HepG2 (cell line): Measurements from ENCODE around the gene RIPOR3. TPM values are rescaled to one million over a fixed set of nuclear protein-coding genes. Genes with fewer than 3 reads are reported as not detected.
A peak's percentile ranks its signal among the peaks of the same experiment; 100 is the strongest.

Experiments
- AFF4 ChIP-seq: sonication (generic); formaldehyde crosslinking; IDR thresholded peaks from 2 replicates; pipeline ENCODE4 v1.4.0; 2020; ENCODE audit warnings: missing genetic modification reagents
- ARNT ChIP-seq: fragments of 450-650 bp; IDR thresholded peaks from 2 replicates; pipeline ENCODE4 v1.6.1; 2017
- ATF7-NPFF ChIP-seq: sonication (generic); formaldehyde crosslinking; IDR thresholded peaks from 2 replicates; pipeline ENCODE4 v1.8.1; 2023; ENCODE audit warnings: mild to moderate bottlenecking, low read depth, missing genetic modification reagents, moderate library complexity
- BRD4 ChIP-seq: sonication (generic); formaldehyde crosslinking; IDR thresholded peaks from 2 replicates; pipeline ENCODE4 v1.4.0; 2020; ENCODE audit warnings: missing genetic modification reagents
- KAT8 ChIP-seq: IDR thresholded peaks from 2 replicates; pipeline ENCODE4 v1.6.1; 2016; ENCODE audit warnings: missing genetic modification reagents, missing compliant biosample characterization
- KDM5A ChIP-seq: fragments of 200-600 bp; sonication (generic); IDR thresholded peaks from 2 replicates; pipeline ENCODE4 v1.7.0; 2018; ENCODE audit warnings: antibody characterized with exemption, mild to moderate bottlenecking, low read length, borderline replicate concordance
- KLF15 ChIP-seq: sonication (generic); formaldehyde crosslinking; IDR thresholded peaks from 2 replicates; pipeline ENCODE4 v1.8.1; 2023; ENCODE audit warnings: borderline replicate concordance, mild to moderate bottlenecking, inconsistent platforms, missing genetic modification reagents, mixed read lengths
- MED1 ChIP-seq: sonication (generic); formaldehyde crosslinking; IDR thresholded peaks from 2 replicates; pipeline ENCODE4 v1.4.0; 2020; ENCODE audit warnings: missing genetic modification reagents
- MTERF4 ChIP-seq: sonication (generic); formaldehyde crosslinking; IDR thresholded peaks from 2 replicates; pipeline ENCODE4 v1.8.0; 2023; ENCODE audit warnings: mild to moderate bottlenecking, missing genetic modification reagents
- MYNN ChIP-seq: sonication (generic); formaldehyde crosslinking; IDR thresholded peaks from 2 replicates; pipeline ENCODE4 v1.4.0; 2020; ENCODE audit warnings: mild to moderate bottlenecking, low read depth, missing genetic modification reagents
- PHF21A ChIP-seq: sonication (generic); formaldehyde crosslinking; IDR thresholded peaks from 2 replicates; pipeline ENCODE4 v1.5.0; 2020; ENCODE audit warnings: mild to moderate bottlenecking, missing genetic modification reagents
- SALL2 ChIP-seq: sonication (generic); formaldehyde crosslinking; IDR thresholded peaks from 2 replicates; pipeline ENCODE4 v1.8.1; 2023; ENCODE audit warnings: mild to moderate bottlenecking, missing genetic modification reagents, inconsistent platforms
- TOPORS ChIP-seq: sonication (generic); formaldehyde crosslinking; IDR thresholded peaks from 2 replicates; pipeline ENCODE4 v1.8.0; 2023; ENCODE audit warnings: mild to moderate bottlenecking, missing genetic modification reagents
- ZNF232 ChIP-seq: sonication (generic); formaldehyde crosslinking; IDR thresholded peaks from 2 replicates; pipeline ENCODE4 v1.4.0; 2020; ENCODE audit warnings: missing genetic modification reagents, borderline replicate concordance
- ZNF276 ChIP-seq: sonication (generic); formaldehyde crosslinking; IDR thresholded peaks from 2 replicates; pipeline ENCODE4 v1.4.0; 2020; ENCODE audit warnings: mild to moderate bottlenecking, low read depth, missing genetic modification reagents
- ZNF329 ChIP-seq: sonication (generic); formaldehyde crosslinking; IDR thresholded peaks from 2 replicates; pipeline ENCODE4 v1.9.0; 2021; ENCODE audit warnings: low read depth, mild to moderate bottlenecking, missing genetic modification reagents
- ZNF331 ChIP-seq: sonication (generic); formaldehyde crosslinking; IDR thresholded peaks from 2 replicates; pipeline ENCODE4 v1.4.0; 2020; ENCODE audit warnings: missing genetic modification reagents
- ZNF350 ChIP-seq: sonication (generic); formaldehyde crosslinking; IDR thresholded peaks from 2 replicates; pipeline ENCODE4 v1.4.0; 2020; ENCODE audit warnings: mild to moderate bottlenecking, low read depth, missing genetic modification reagents, borderline replicate concordance
- ZNF562 ChIP-seq: sonication (generic); formaldehyde crosslinking; IDR thresholded peaks from 2 replicates; pipeline ENCODE4 v1.8.0; 2022; ENCODE audit warnings: missing genetic modification reagents, borderline replicate concordance
- ZNF7 ChIP-seq: IDR thresholded peaks from 2 replicates; pipeline ENCODE4 v1.6.1; 2016; ENCODE audit warnings: missing biosample characterization, missing genetic modification reagents
- ZNF768 ChIP-seq: sonication (generic); formaldehyde crosslinking; IDR thresholded peaks from 2 replicates; pipeline ENCODE4 v1.4.0; 2020; ENCODE audit warnings: missing genetic modification reagents
- ZNF776 ChIP-seq: sonication (generic); formaldehyde crosslinking; IDR thresholded peaks from 2 replicates; pipeline ENCODE4 v1.4.0; 2020; ENCODE audit warnings: mild to moderate bottlenecking, missing genetic modification reagents
- ZNF850 ChIP-seq: sonication (generic); formaldehyde crosslinking; conservative IDR thresholded peaks from 2 replicates; pipeline ENCODE4 v1.9.0; 2021; ENCODE audit warnings: mild to moderate bottlenecking, missing genetic modification reagents
- ZSCAN20 ChIP-seq: sonication (generic); formaldehyde crosslinking; IDR thresholded peaks from 2 replicates; pipeline ENCODE4 v1.4.0; 2020; ENCODE audit warnings: missing genetic modification reagents, mild to moderate bottlenecking, borderline replicate concordance
- ZSCAN30 ChIP-seq: sonication (generic); formaldehyde crosslinking; IDR thresholded peaks from 2 replicates; pipeline ENCODE4 v1.5.0; 2020; ENCODE audit warnings: mild to moderate bottlenecking, missing genetic modification reagents
- polyA plus RNA-seq, 8 experiments: library from polyadenylated mRNA; depleted of rRNA in 3 of 8; stranded (reverse) in 7 of 8; unstranded in 1 of 8; fragments of >200 nt; fragmentation: Illumina TruSeq in 4 of 8; extraction: Trizol in 4 of 8; gene quantifications; 2 replicates each; pipeline versions ENCODE4 v1.2.1 to v1.2.3, GENCODE V29; 2011 to 2016; ENCODE audit warnings: low read depth in 4 of 8, missing spikeins in 1 of 8, mixed read lengths in 1 of 8; ENCODE audit not compliant: insufficient read depth in 1 of 8
- total RNA-seq, 5 experiments: library from RNA; depleted of rRNA; stranded (reverse); fragments of >200 nt; fragmentation: Illumina TruSeq; extraction: Trizol; gene quantifications; 2 replicates each; pipeline ENCODE4 v1.2.3, GENCODE V29; 2016; ENCODE audit warnings: low read depth in 1 of 5

The RIPOR3 gene
- total and polyA plus RNA-seq, 2 of the 13 experiments (the other 11 are each of a cell fraction or from before 2014, with no cell fraction given): 0.18 TPM; not detected in 1

- no peak; the same call in 1 of the 2 replicates for TF ChIP-seq KDM5A
- TF ChIP-seq MED1 (CRISPR knock-in tag): no peak; the same call in 1 of the 2 replicates
- no peak for TF ChIP-seq ZSCAN30 (CRISPR knock-in tag)
- TF ChIP-seq ZNF232: no peak
- no peak for TF ChIP-seq ZNF768 (CRISPR knock-in tag)
- no peak for TF ChIP-seq TOPORS (CRISPR knock-in tag)
- no peak for TF ChIP-seq MTERF4 (CRISPR knock-in tag)
- peak; percentile 42; the same call in 1 of the 2 replicates for TF ChIP-seq ZSCAN20 (CRISPR knock-in tag)
- TF ChIP-seq SALL2 (CRISPR knock-in tag): no peak; the same call in 1 of the 2 replicates
- no peak for TF ChIP-seq ZNF850 (CRISPR knock-in tag)
- TF ChIP-seq ZNF7 (CRISPR knock-in tag): no peak
- 0 out of 2 replicates have a peak, but pooled peaks have one; percentile 21 for TF ChIP-seq ZNF331
- no peak for TF ChIP-seq MYNN (CRISPR knock-in tag)
- no peak for TF ChIP-seq ZNF329 (CRISPR knock-in tag)
- no peak for TF ChIP-seq ZNF276 (CRISPR knock-in tag)
- TF ChIP-seq BRD4 (CRISPR knock-in tag): no peak
- TF ChIP-seq ZNF562 (CRISPR knock-in tag): no peak
- TF ChIP-seq ZNF350: no peak
- no peak for TF ChIP-seq ZNF776 (CRISPR knock-in tag)
- peak; percentile 65 for TF ChIP-seq PHF21A (CRISPR knock-in tag)
- no peak for TF ChIP-seq AFF4 (CRISPR knock-in tag)
- TF ChIP-seq KAT8: no peak
- TF ChIP-seq ATF7-NPFF: no peak
- no peak for TF ChIP-seq KLF15
- no peak for TF ChIP-seq ARNT
Measured at GRCh38 chr20:50563133-50563944, 128.0 kb downstream of the RIPOR3 start (continued).
